ENCODE data around the gene CHRDL2.

- TF ChIP-seq CTCF (IDR thresholded peaks at IDR 0.05): no peak
- TF ChIP-seq POLR2A (IDR thresholded peaks at IDR 0.05): no peak
- no peak for TF ChIP-seq EP300 (IDR thresholded peaks at IDR 0.05)
Observed at GRCh38 chr11:74671520-74672196, 59.6 kb downstream of the CHRDL2 start.

All from ovary (tissue), 3 donors.